ENCODE data around the gene GRAMD2B. TPM values are rescaled to one million over a fixed set of nuclear protein-coding genes. Genes with fewer than 3 reads are reported as not detected.

Gene GRAMD2B
- total and polyA plus RNA-seq, 7 donors = 1.3 to 8.0 (median 2.9) TPM

DNA sequence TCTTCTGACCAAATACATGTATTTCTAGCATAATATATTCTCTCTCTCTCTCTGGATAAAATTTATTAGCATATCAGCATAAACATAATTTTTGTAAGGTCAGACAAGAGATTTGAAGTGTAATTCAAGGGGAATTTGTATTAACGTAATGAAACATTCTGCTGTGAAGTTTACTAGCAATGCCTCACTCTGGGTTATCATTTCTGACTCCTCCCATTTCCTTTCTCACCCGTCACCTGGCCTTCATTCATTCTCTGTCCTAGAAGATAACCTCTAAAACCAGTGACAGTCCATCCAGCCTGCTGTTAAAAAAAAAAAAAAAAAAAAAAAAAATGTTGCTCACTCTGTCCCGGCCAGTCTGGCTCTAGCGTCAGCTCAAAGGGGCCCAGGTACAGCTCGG lies 27.1 kb downstream of the GRAMD2B start:
- intact Hi-C loops (cut with DNase I) = no loop called here
- H3K4me1 ChIP-seq = no peaks in the 10 kb centered on the region
- H3K36me3 ChIP-seq (ENCODE audit: insufficient read depth in 1 of 2, low read depth in 1 of 2) = no peaks in the 10 kb centered on the region
- WGBS, 3 donors = 90 to 93% (median 90%) methylated on average over 5 of the region's 5 CpGs
- no peak overlapping the region for H3K27ac ChIP-seq
- DNase-seq (no peak), ATAC-seq (no peak)
- no peaks in the 10 kb centered on the region for H3K27me3 ChIP-seq (ENCODE audit: insufficient read depth in 3 of 3, low read length in 2 of 3)
- H3K4me3 ChIP-seq = no peak overlapping the region
- TF ChIP-seq, protein P1, sequence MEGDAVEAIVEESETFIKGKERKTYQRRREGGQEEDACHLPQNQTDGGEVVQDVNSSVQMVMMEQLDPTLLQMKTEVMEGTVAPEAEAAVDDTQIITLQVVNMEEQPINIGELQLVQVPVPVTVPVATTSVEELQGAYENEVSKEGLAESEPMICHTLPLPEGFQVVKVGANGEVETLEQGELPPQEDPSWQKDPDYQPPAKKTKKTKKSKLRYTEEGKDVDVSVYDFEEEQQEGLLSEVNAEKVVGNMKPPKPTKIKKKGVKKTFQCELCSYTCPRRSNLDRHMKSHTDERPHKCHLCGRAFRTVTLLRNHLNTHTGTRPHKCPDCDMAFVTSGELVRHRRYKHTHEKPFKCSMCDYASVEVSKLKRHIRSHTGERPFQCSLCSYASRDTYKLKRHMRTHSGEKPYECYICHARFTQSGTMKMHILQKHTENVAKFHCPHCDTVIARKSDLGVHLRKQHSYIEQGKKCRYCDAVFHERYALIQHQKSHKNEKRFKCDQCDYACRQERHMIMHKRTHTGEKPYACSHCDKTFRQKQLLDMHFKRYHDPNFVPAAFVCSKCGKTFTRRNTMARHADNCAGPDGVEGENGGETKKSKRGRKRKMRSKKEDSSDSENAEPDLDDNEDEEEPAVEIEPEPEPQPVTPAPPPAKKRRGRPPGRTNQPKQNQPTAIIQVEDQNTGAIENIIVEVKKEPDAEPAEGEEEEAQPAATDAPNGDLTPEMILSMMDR (IDR thresholded peaks at IDR 0.05) = no peak
- H3K9me3 ChIP-seq = no peaks in the 10 kb centered on the region

DNA sequence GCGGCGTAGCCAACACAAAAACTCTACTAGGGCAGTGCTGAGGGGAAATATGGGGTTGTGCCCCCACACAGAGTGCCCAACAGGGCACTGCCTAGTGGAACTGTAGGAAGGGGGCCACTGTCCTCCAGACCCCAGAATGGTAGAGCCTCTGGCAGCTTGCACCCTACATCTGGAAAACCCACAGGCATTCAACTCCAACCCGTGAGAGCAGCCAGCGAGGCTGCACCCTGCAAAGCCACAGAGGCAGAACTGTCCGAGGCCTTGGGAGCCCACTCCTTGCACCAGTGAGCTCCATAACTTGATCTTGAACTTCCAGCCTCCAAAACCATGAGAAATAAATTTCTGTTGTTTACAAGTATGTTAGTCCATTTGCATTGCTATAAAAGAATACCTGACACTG lies 27.7 kb downstream of the GRAMD2B start:
- TF ChIP-seq, protein P1 (IDR thresholded peaks at IDR 0.05) = no peak
- DNase-seq = no peak
- no peak for ATAC-seq
- WGBS, 3 donors = 76 to 83% (median 80%) methylated on average over 5 of the region's 5 CpGs
- Histone ChIP-seq H3K36me3 (ENCODE audit: insufficient read depth in 1 of 2, low read depth in 1 of 2) (no peaks in the 10 kb centered on the region), H3K27me3 (ENCODE audit: insufficient read depth in 3 of 3, low read length in 2 of 3) (no peaks in the 10 kb centered on the region), H3K9me3 (no peaks in the 10 kb centered on the region), H3K4me3 (no peak overlapping the region), H3K27ac (no peak overlapping the region), H3K4me1 (no peaks in the 10 kb centered on the region)
- intact Hi-C loops (cut with DNase I) = no loop called here

DNA sequence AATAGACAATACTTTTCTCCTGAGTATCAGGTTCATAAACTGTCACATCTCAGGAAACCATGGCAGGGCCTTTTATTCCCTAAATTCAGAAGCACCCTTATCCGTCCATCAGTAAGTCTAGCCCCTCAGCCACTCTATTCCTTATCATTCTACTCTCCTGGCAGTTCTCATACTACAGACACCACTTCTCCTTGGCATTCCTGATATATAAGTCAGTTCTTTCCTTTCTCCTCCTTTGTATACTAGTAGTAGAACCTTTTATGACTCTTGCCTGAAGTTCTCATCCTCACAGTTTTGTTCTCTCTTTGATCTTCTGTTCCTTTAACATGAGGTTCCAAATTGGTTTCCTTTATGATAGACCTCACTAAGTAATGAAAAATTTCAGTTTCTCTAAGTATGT lies 29.3 kb downstream of the GRAMD2B start:
- Histone ChIP-seq H3K4me1 (no peaks in the 10 kb centered on the region), H3K9me3 (no peaks in the 10 kb centered on the region), H3K27ac (no peak overlapping the region), H3K4me3 (no peak overlapping the region), H3K27me3 (ENCODE audit: insufficient read depth in 3 of 3, low read length in 2 of 3) (no peaks in the 10 kb centered on the region), H3K36me3 (ENCODE audit: insufficient read depth in 1 of 2, low read depth in 1 of 2) (no peaks in the 10 kb centered on the region)
- ATAC-seq = no peak
- WGBS, 3 donors = 96 to 100% (median 98%) methylated on average over 1 of the region's 1 CpG
- intact Hi-C loops (cut with DNase I) = no loop called here
- no peak for DNase-seq
- TF ChIP-seq, protein P1 (IDR thresholded peaks at IDR 0.05) = no peak

DNA sequence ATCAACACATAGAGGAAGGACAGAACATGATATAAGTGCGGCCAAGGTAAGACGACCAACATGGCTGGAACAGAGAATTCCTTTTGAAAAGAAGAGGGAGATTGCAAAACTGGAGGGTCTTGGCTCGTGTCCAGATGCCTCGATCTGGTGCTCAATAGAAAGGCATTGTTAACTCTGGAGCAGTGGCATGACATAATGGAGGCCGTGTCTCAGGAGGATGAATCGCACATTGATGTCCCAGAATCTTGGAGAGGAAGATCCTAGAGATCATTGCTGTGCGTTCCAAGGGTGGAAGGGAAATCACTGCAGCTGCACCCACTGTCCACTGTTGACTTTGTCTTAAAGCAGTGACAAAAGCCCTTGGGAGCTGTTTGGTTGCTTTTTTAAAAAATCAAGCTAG lies 30.9 kb downstream of the GRAMD2B start:
- no peaks in the 10 kb centered on the region for H3K36me3 ChIP-seq (ENCODE audit: insufficient read depth in 1 of 2, low read depth in 1 of 2)
- intact Hi-C loops (cut with DNase I) = no loop called here
- ATAC-seq (no peak), DNase-seq (peak in 1 of 2 donors; percentile 28)
- 36 to 49% (median 48%) methylated on average over 7 of the region's 7 CpGs for WGBS, 3 donors
- H3K9me3 ChIP-seq = no peaks in the 10 kb centered on the region
- H3K27me3 ChIP-seq (ENCODE audit: insufficient read depth in 3 of 3, low read length in 2 of 3) = no peaks in the 10 kb centered on the region
- H3K27ac ChIP-seq = no peak overlapping the region
- TF ChIP-seq, protein P1 (IDR thresholded peaks at IDR 0.05) = no peak
- H3K4me1 ChIP-seq = no peaks in the 10 kb centered on the region
- no peak overlapping the region for H3K4me3 ChIP-seq

DNA sequence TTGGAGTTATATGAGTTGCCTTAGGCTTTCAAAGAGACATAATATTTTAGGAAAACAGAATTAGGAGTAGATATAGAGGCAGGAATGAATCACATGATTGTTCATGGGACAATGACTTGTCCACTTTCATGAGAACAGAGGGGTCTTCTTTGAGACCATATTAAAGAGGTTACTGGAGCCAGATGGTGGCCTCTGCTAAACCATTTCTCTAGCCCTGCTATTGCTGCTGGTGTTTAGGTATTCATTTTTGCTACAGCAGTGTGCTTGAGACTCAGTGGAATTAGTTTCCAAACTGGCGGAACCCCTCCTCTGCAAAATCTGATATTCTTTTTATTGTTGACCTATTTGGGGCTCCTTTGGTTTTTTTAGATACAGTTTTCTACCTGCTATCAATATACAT lies 31.3 kb downstream of the GRAMD2B start:
- WGBS, 3 donors = 96 to 100% (median 98%) methylated on average over 1 of the region's 1 CpG
- Histone ChIP-seq H3K27ac (no peak overlapping the region), H3K4me1 (no peaks in the 10 kb centered on the region), H3K9me3 (no peaks in the 10 kb centered on the region), H3K4me3 (no peak overlapping the region), H3K27me3 (ENCODE audit: insufficient read depth in 3 of 3, low read length in 2 of 3) (no peaks in the 10 kb centered on the region), H3K36me3 (ENCODE audit: insufficient read depth in 1 of 2, low read depth in 1 of 2) (no peaks in the 10 kb centered on the region)
- DNase-seq (no peak), ATAC-seq (no peak)
- TF ChIP-seq, protein P1 (IDR thresholded peaks at IDR 0.05) = no peak
- intact Hi-C loops (cut with DNase I) = no loop called here

Measured in psoas muscle (tissue), 8 donors.